GM21619 (cell line): Measurements from ENCODE around the gene CRABP2.

ENCODE experiments used
- ATAC-seq: cut with Tn5 transposase; IDR thresholded peaks from one replicate; pipeline ENCODE4 v1.9.1; 2021; ENCODE audit not compliant: unreplicated experiment

The CRABP2 gene

GRCh38 chr1:156705321-156705917 lies at the start of gene CRABP2:
Gene CRABP2 (minus strand): TSS chr1:156705583. CDS start chr1:156705446, 137 bp downstream.
- ATAC-seq: no peak

GRCh38 chr1:156754219-156754618 lies 48.8 kb upstream of the CRABP2 start:
- ATAC-seq: no peak

- ATAC-seq: no peak
These were observed 47.6 kb upstream of the CRABP2 start for GRCh38 chr1:156752843-156753482.

- ATAC-seq: peak; percentile 63
These were observed 46.5 kb upstream of the CRABP2 start for GRCh38 chr1:156751757-156752481.

- peak; percentile 7 for ATAC-seq
These were observed 46.0 kb upstream of the CRABP2 start, which contains the start of gene HDGF for GRCh38 chr1:156751451-156751756. Gene HDGF (minus strand): TSS chr1:156751675. CDS start chr1:156751429, 246 bp downstream.

GRCh38 chr1:156750711-156751450 lies 45.5 kb upstream of the CRABP2 start:
- ATAC-seq: no peak

- no peak for ATAC-seq
These were observed 44.8 kb upstream of the CRABP2 start for GRCh38 chr1:156750191-156750672.

- ATAC-seq: no peak
These were observed 44.2 kb upstream of the CRABP2 start for GRCh38 chr1:156749419-156750118.

GRCh38 chr1:156748670-156749418 lies 43.5 kb upstream of the CRABP2 start:
- no peak for ATAC-seq

- ATAC-seq: no peak
These were observed 42.6 kb upstream of the CRABP2 start for GRCh38 chr1:156747742-156748669.

GRCh38 chr1:156746728-156747631 lies 41.6 kb upstream of the CRABP2 start:
- no peak for ATAC-seq

- no peak for ATAC-seq
These were observed 41.0 kb upstream of the CRABP2 start for GRCh38 chr1:156746406-156746727.

- no peak for ATAC-seq
These were observed 40.5 kb upstream of the CRABP2 start for GRCh38 chr1:156745881-156746280.

- no peak for ATAC-seq
These were observed 39.5 kb upstream of the CRABP2 start for GRCh38 chr1:156744786-156745419.

GRCh38 chr1:156744344-156744743 lies 39.0 kb upstream of the CRABP2 start:
- ATAC-seq: no peak

GRCh38 chr1:156743367-156744302 lies 38.3 kb upstream of the CRABP2 start:
- ATAC-seq: no peak

- no peak for ATAC-seq
These were observed 37.4 kb upstream of the CRABP2 start for GRCh38 chr1:156742801-156743200.
